ENCODE results near the gene AOX1. TPM values are rescaled to one million over a fixed set of nuclear protein-coding genes. Genes with fewer than 3 reads are reported as not detected.

Gene AOX1
- total RNA-seq, 4 donors from 2014 or later = 13.8 to 52.6 (median 33.8) TPM

DNA sequence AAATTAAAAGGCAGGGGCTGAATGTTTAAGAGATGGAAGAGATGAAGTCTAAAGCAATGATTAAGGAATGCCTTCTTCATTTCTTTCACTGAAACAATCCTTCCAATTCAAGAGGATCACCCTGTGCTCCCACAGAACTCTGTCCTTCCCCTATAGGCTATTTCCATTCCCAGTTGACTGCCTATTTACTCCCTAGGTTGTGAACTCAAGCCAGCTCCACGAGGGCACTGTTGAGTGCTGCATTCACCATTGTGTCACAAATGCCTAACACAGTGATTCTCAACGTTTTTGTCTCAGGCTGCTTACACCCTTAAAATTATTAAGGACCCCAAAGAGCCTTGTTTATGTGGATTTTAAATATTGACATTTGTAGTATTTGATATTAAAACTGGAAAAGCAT, 112.4 kb downstream of the AOX1 start:
- H3K36me3 ChIP-seq = no peaks in the 10 kb centered on the region
- intact Hi-C loops (cut with DNase I; ENCODE audit: low total_unique reads) = no loop called here

DNA sequence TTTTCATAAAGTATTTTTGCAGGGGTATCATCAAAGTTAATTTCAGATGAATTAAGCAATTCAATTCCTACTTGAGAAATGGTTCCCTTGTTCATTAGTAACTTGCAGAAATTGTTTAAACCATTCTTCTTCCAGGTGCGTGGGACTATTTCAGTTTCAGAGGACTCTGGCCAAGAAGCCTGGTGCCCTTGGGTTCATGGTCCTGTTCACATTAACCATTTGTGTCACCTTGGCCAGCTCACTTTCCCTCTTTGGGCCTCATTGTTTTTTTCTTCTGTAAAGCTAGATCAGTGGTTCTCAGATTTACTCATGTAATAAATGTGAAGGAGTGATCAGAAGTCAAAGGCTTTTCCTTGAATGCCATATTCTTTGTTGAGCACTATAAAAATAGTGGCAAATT, 113.5 kb downstream of the AOX1 start:
- Histone ChIP-seq H3K9me3 (no peaks in the 10 kb centered on the region), H3K4me1 (no peaks in the 10 kb centered on the region), H3K36me3 (no peaks in the 10 kb centered on the region), H3K27ac (no peak overlapping the region), H3K4me3 (no peak overlapping the region), H3K27me3 (no peaks in the 10 kb centered on the region)
- TF ChIP-seq, protein P1, sequence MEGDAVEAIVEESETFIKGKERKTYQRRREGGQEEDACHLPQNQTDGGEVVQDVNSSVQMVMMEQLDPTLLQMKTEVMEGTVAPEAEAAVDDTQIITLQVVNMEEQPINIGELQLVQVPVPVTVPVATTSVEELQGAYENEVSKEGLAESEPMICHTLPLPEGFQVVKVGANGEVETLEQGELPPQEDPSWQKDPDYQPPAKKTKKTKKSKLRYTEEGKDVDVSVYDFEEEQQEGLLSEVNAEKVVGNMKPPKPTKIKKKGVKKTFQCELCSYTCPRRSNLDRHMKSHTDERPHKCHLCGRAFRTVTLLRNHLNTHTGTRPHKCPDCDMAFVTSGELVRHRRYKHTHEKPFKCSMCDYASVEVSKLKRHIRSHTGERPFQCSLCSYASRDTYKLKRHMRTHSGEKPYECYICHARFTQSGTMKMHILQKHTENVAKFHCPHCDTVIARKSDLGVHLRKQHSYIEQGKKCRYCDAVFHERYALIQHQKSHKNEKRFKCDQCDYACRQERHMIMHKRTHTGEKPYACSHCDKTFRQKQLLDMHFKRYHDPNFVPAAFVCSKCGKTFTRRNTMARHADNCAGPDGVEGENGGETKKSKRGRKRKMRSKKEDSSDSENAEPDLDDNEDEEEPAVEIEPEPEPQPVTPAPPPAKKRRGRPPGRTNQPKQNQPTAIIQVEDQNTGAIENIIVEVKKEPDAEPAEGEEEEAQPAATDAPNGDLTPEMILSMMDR (IDR thresholded peaks at IDR 0.05) = no peak
- no peak for TF ChIP-seq POLR2A (IDR thresholded peaks at IDR 0.05)
- intact Hi-C loops (cut with DNase I; ENCODE audit: low total_unique reads) = no loop called here
- no peak for DNase-seq

More for the DNA sequence above, 112.4 kb downstream of the AOX1 start:
- Histone ChIP-seq H3K4me3 (no peak overlapping the region), H3K27ac (no peak overlapping the region), H3K4me1 (no peaks in the 10 kb centered on the region), H3K27me3 (no peaks in the 10 kb centered on the region), H3K9me3 (no peaks in the 10 kb centered on the region)
- DNase-seq = no peak
- TF ChIP-seq POLR2A (IDR thresholded peaks at IDR 0.05) = no peak
- TF ChIP-seq, protein P1 (IDR thresholded peaks at IDR 0.05) = no peak

DNA sequence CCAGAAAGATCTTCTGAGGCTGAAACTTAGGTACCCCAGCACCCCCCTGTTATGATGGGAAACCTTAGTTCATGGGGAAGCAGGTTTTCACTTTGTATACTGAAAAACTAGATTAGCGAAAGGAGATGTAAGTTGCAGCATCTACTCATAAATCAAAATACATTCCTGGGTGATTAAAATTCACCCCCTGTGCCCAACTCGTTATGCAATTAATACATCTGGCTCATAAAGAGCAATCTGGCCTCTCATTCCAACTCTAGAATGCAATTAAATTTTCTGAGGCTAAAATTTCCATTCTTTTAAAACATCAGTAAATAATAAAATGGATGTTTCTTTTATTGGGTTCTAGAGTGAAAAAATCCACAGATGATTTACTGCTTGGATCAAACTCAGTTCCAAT, 115.0 kb downstream of the AOX1 start:
- no peak for TF ChIP-seq POLR2A (IDR thresholded peaks at IDR 0.05)
- TF ChIP-seq, protein P1 (IDR thresholded peaks at IDR 0.05) = no peak
- Histone ChIP-seq H3K4me1 (no peaks in the 10 kb centered on the region), H3K36me3 (no peaks in the 10 kb centered on the region), H3K4me3 (no peak overlapping the region), H3K27ac (no peak overlapping the region), H3K9me3 (no peaks in the 10 kb centered on the region), H3K27me3 (no peaks in the 10 kb centered on the region)
- DNase-seq = no peak
- intact Hi-C loops (cut with DNase I; ENCODE audit: low total_unique reads) = no loop called here

DNA sequence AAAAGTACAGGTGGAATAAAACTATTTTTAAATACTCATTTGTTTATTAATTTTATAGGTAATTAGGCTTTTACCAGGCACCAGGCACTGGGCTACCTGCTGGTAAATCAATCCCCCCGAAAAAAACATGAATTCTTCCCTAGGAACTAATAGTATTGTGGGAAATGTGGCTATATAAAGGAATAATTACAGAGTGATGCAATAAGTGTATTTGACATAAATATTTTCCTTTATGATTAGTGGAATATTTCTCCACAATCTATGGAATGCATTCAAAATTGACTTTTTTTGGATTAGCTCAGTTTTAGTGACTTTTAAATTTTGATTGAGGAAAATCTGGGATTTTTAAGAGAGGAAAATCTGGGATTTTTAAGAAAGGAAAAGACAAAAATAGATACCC, 116.2 kb downstream of the AOX1 start:
- no peak overlapping the region for H3K4me3 ChIP-seq
- H3K4me1 ChIP-seq = no peaks in the 10 kb centered on the region
- no peak for DNase-seq
- no peaks in the 10 kb centered on the region for H3K27me3 ChIP-seq
- H3K27ac ChIP-seq = no peak overlapping the region
- intact Hi-C loops (cut with DNase I; ENCODE audit: low total_unique reads) = no loop called here
- no peaks in the 10 kb centered on the region for H3K9me3 ChIP-seq
- no peaks in the 10 kb centered on the region for H3K36me3 ChIP-seq
- TF ChIP-seq, protein P1 (IDR thresholded peaks at IDR 0.05) = no peak
- no peak for TF ChIP-seq POLR2A (IDR thresholded peaks at IDR 0.05)

DNA sequence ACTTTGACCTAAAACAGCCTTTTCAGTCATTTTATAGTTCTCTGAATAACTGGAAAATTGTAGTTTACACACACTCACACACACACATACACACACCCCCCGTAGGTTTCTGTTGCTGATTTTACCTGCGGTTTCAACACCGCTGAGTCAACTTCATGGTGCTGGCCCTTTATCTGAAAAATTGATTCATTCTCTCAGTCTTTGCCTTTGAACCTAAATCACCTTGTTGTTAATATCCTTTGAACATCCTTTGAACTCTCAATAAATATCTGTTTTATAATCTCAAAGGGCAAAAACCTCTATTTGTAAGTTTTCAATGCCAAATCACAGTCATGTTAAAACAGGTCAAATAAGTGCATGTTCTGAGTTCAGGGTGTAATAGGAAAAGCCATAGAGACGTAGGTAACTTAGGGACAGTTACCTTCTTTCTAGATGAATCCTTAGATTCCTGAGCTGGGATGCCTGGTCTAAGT, 116.9 kb downstream of the AOX1 start:
- H3K36me3 ChIP-seq = no peaks in the 10 kb centered on the region
- no peaks in the 10 kb centered on the region for H3K4me1 ChIP-seq
- no peak overlapping the region for H3K4me3 ChIP-seq
- no peaks in the 10 kb centered on the region for H3K27me3 ChIP-seq
- no peak for DNase-seq
- no peaks in the 10 kb centered on the region for H3K9me3 ChIP-seq
- TF ChIP-seq, protein P1 (IDR thresholded peaks at IDR 0.05) = no peak
- TF ChIP-seq POLR2A (IDR thresholded peaks at IDR 0.05) = no peak
- intact Hi-C loops (cut with DNase I; ENCODE audit: low total_unique reads) = no loop called here
- no peak overlapping the region for H3K27ac ChIP-seq

Data from uterus (tissue), 4 donors.